Measurements from ENCODE around the gene UBE3D. TPM values are rescaled to one million over a fixed set of nuclear protein-coding genes. Genes with fewer than 3 reads are reported as not detected.

The UBE3D gene
- total RNA-seq, 4 donors from 2014 or later: 6.1 to 30.3 (median 14.4) TPM

GRCh38 chr6:83051377-83052172 is 14.1 kb downstream of the UBE3D start:
- no peaks in the 10 kb centered on the region for H3K9me3 ChIP-seq
- H3K4me1 ChIP-seq: peaks cover 0 to 3% (median 0%) of the 10 kb centered on the region in 4 donors
- H3K4me3 ChIP-seq: no peak overlapping the region
- H3K27ac ChIP-seq: no peak overlapping the region
- 54 to 58% methylated on average over 4 to 5 of the region's 5 CpGs for WGBS, 2 donors (ENCODE audit: low coverage in 1 of 2)
- intact Hi-C loops (cut with DNase I; ENCODE audit: low total_unique reads) (no loop called here), in situ Hi-C loops (cut with MboI; ENCODE audit: low pct_ligation_motif_present in 1 of 4, low pct_unique_long_range_greater_than_20kb in 1 of 4, low sequenced_read_pairs in 3 of 4) (loop anchor here in 2 of 4 donors (10.0 to 25.0 kb wide), 2 partner anchors 461 to 777 kb away; partner anchors contain the start of gene PRSS35 (in 1 of the 2))
- no peak for TF ChIP-seq POLR2AphosphoS5 (IDR thresholded peaks at IDR 0.05)
- TF ChIP-seq EP300 (IDR thresholded peaks at IDR 0.05; ENCODE audit: low read depth): no peak
- TF ChIP-seq POLR2A (IDR thresholded peaks at IDR 0.05): no peak
- TF ChIP-seq, protein P1, sequence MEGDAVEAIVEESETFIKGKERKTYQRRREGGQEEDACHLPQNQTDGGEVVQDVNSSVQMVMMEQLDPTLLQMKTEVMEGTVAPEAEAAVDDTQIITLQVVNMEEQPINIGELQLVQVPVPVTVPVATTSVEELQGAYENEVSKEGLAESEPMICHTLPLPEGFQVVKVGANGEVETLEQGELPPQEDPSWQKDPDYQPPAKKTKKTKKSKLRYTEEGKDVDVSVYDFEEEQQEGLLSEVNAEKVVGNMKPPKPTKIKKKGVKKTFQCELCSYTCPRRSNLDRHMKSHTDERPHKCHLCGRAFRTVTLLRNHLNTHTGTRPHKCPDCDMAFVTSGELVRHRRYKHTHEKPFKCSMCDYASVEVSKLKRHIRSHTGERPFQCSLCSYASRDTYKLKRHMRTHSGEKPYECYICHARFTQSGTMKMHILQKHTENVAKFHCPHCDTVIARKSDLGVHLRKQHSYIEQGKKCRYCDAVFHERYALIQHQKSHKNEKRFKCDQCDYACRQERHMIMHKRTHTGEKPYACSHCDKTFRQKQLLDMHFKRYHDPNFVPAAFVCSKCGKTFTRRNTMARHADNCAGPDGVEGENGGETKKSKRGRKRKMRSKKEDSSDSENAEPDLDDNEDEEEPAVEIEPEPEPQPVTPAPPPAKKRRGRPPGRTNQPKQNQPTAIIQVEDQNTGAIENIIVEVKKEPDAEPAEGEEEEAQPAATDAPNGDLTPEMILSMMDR (IDR thresholded peaks at IDR 0.05): no peak
- no peak for DNase-seq
- H3K27me3 ChIP-seq: no peaks in the 10 kb centered on the region
- no peaks in the 10 kb centered on the region for H3K36me3 ChIP-seq

DNA sequence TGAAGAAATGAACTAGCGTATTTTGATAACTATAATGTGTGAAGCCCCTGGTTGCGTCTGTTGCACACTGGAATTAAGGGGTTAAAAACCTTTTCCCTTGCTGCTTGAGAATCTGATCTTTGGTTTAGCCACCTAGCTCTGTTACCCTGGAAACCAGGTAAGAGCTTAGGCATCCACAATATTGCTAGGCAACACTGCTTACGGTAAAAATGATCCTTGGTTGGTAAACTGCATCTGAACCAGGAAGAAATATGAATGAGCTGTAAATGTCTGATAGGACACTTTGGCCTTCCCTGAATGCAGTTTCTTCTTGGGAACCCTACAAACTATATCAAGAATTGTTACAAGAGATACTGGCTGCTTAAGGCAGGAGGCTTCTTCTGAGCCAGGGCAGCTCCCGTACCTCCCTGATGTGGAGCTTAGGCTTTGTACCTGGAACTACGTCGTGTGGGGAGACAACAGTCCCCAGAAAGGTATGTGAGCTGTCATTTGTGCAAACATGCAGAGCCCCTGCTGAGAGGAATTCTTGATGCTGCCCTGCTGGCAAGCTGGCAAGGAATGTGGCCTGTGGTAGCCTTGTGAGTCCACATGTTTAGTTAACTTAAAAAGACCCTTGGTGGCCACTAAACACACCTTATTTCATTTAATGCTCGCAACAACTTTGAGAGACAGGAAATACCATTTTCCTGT is 18.4 kb downstream of the UBE3D start:
- no peak for DNase-seq
- TF ChIP-seq, protein P1 (IDR thresholded peaks at IDR 0.05): no peak
- no peaks in the 10 kb centered on the region for H3K9me3 ChIP-seq
- H3K36me3 ChIP-seq: no peaks in the 10 kb centered on the region
- intact Hi-C loops (cut with DNase I; ENCODE audit: low total_unique reads) (no loop called here), in situ Hi-C loops (cut with MboI; ENCODE audit: low pct_ligation_motif_present in 1 of 4, low pct_unique_long_range_greater_than_20kb in 1 of 4, low sequenced_read_pairs in 3 of 4) (no loop called here)
- WGBS, 2 donors (ENCODE audit: low coverage in 1 of 2): 90 to 95% methylated on average over 4 to 7 of the region's 7 CpGs
- no peak overlapping the region for H3K4me3 ChIP-seq
- H3K27ac ChIP-seq: no peak overlapping the region
- no peaks in the 10 kb centered on the region for H3K27me3 ChIP-seq
- no peaks in the 10 kb centered on the region for H3K4me1 ChIP-seq

GRCh38 chr6:83044091-83044768 is 21.4 kb downstream of the UBE3D start:
- intact Hi-C loops (cut with DNase I; ENCODE audit: low total_unique reads): no loop called here
- Histone ChIP-seq H3K9me3 (no peaks in the 10 kb centered on the region), H3K36me3 (no peaks in the 10 kb centered on the region), H3K27ac (no peak overlapping the region), H3K4me3 (no peak overlapping the region), H3K27me3 (no peaks in the 10 kb centered on the region), H3K4me1 (no peaks in the 10 kb centered on the region)
- in situ Hi-C loops (cut with MboI; ENCODE audit: low pct_ligation_motif_present in 1 of 4, low pct_unique_long_range_greater_than_20kb in 1 of 4, low sequenced_read_pairs in 3 of 4): no loop called here
- WGBS, 2 donors (ENCODE audit: low coverage in 1 of 2): 86 to 92% methylated on average over 4 to 6 of the region's 6 CpGs
- no peak for DNase-seq
- TF ChIP-seq, protein P1 (IDR thresholded peaks at IDR 0.05): no peak
- TF ChIP-seq POLR2A (IDR thresholded peaks at IDR 0.05) (no peak), POLR2AphosphoS5 (IDR thresholded peaks at IDR 0.05) (no peak), EP300 (IDR thresholded peaks at IDR 0.05; ENCODE audit: low read depth) (no peak)

GRCh38 chr6:83042467-83043053 is 23.1 kb downstream of the UBE3D start:
- DNase-seq: no peak
- in situ Hi-C loops (cut with MboI; ENCODE audit: low pct_ligation_motif_present in 1 of 4, low pct_unique_long_range_greater_than_20kb in 1 of 4, low sequenced_read_pairs in 3 of 4): no loop called here
- intact Hi-C loops (cut with DNase I; ENCODE audit: low total_unique reads): no loop called here
- TF ChIP-seq POLR2AphosphoS5 (IDR thresholded peaks at IDR 0.05): no peak
- TF ChIP-seq, protein P1 (IDR thresholded peaks at IDR 0.05): no peak
- no peak for TF ChIP-seq EP300 (IDR thresholded peaks at IDR 0.05; ENCODE audit: low read depth)
- TF ChIP-seq POLR2A (IDR thresholded peaks at IDR 0.05): no peak
- no peaks in the 10 kb centered on the region for H3K4me1 ChIP-seq
- H3K4me3 ChIP-seq: no peak overlapping the region
- no peaks in the 10 kb centered on the region for H3K9me3 ChIP-seq
- no peak overlapping the region for H3K27ac ChIP-seq
- H3K27me3 ChIP-seq: no peaks in the 10 kb centered on the region
- H3K36me3 ChIP-seq: no peaks in the 10 kb centered on the region
- 77 to 95% methylated on average over 3 to 4 of the region's 4 CpGs for WGBS, 2 donors (ENCODE audit: low coverage in 1 of 2)

All from transverse colon (tissue), 4 donors.